Peyer's patch (tissue), 4 donors: ENCODE results near the gene P2RX1.

Experiments used
- POLR2A ChIP-seq, 2 donors: fragments of 450-650 bp; IDR thresholded peaks; one replicate each; pipeline ENCODE4 v1.5.1; 2017; ENCODE audit warnings: antibody characterized with exemption in 2 of 2, mild to moderate bottlenecking in 2 of 2, moderate library complexity in 2 of 2
- TF ChIP-seq, protein P1 (sequence below), 6 experiments: fragments of 450-650 bp in 4 of 6; fragments of 200-600 bp in 2 of 6; sonication (generic) in 1 of 6; IDR thresholded peaks; one replicate each; pipeline ENCODE4 v1.5.1; 2017 to 2019; ENCODE audit warnings: antibody characterized with exemption in 6 of 6, mild to moderate bottlenecking in 3 of 6, moderate library complexity in 1 of 6

DNA sequence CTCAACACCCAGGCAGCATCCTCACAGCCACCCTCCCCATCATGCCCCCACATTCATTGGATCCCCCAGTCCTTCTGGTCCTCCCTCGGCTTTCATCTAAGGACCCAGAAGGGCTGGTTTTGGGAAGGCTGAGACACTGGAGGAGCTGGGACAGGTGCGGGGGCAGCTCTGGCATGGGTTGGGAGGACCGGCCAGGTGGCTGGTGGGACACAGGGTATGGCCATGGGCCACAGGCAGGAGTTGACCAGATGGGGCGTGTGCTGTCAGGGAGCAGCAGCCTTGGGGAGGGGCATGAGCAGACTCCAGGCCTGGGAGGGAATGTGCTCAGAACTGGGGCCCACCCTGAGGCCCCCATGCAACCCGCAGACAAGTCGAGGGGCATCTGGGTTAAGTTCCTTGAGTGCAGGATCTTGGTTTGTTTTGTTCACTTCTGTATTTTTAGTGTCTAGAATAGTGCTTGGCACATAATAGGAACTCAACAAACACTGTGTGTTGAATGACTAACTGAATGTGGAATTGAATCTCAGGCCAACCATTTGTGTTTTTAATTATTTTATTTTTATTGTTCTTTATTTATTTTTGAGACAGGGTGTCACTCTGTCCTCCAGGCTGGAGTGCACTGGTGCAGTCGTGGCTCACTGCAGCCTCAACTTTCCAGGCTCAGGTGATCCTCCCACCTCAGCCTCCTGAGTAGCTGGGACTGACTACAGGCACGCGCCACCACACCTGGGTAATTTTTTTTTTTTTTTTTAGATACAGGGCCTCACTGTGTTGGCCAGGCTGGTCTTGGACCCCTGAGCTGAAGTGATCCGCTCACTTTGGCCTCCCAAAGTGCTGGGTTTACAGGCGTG lies 5.6 kb downstream of the P2RX1 start:
- TF ChIP-seq, protein P1, sequence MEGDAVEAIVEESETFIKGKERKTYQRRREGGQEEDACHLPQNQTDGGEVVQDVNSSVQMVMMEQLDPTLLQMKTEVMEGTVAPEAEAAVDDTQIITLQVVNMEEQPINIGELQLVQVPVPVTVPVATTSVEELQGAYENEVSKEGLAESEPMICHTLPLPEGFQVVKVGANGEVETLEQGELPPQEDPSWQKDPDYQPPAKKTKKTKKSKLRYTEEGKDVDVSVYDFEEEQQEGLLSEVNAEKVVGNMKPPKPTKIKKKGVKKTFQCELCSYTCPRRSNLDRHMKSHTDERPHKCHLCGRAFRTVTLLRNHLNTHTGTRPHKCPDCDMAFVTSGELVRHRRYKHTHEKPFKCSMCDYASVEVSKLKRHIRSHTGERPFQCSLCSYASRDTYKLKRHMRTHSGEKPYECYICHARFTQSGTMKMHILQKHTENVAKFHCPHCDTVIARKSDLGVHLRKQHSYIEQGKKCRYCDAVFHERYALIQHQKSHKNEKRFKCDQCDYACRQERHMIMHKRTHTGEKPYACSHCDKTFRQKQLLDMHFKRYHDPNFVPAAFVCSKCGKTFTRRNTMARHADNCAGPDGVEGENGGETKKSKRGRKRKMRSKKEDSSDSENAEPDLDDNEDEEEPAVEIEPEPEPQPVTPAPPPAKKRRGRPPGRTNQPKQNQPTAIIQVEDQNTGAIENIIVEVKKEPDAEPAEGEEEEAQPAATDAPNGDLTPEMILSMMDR (IDR thresholded peaks at IDR 0.05): no peak
- no peak for TF ChIP-seq POLR2A (IDR thresholded peaks at IDR 0.05)
